HG03039 (cell line): ENCODE data around the gene DAW1.

ENCODE experiments used
- ATAC-seq: cut with Tn5 transposase; IDR thresholded peaks from one replicate; pipeline ENCODE4 v1.9.1; 2021; ENCODE audit warnings: mild to moderate bottlenecking, moderate library complexity; ENCODE audit not compliant: unreplicated experiment

The DAW1 gene

GRCh38 chr2:227861011-227861410, 10.4 kb upstream of the DAW1 start:
- ATAC-seq: no peak

- no peak for ATAC-seq
Observed at GRCh38 chr2:227862227-227862740, 9.1 kb upstream of the DAW1 start.

GRCh38 chr2:227862741-227863588, 8.5 kb upstream of the DAW1 start:
- ATAC-seq: no peak

GRCh38 chr2:227864161-227864756, 7.2 kb upstream of the DAW1 start:
- ATAC-seq: no peak

- ATAC-seq: no peak
Observed at GRCh38 chr2:227865291-227865690, 6.1 kb upstream of the DAW1 start.

- ATAC-seq: no peak
Observed at GRCh38 chr2:227867386-227867785, 4.0 kb upstream of the DAW1 start.

GRCh38 chr2:227870710-227871374, 589 bp upstream of the DAW1 start:
- ATAC-seq: no peak

- no peak for ATAC-seq
Observed at GRCh38 chr2:227872676-227873075, 1.2 kb downstream of the DAW1 start.

- no peak for ATAC-seq
Observed at GRCh38 chr2:227876300-227876801, 4.9 kb downstream of the DAW1 start.

GRCh38 chr2:227877421-227878310, 6.2 kb downstream of the DAW1 start:
- no peak for ATAC-seq

GRCh38 chr2:227880460-227880859, 9.0 kb downstream of the DAW1 start:
- ATAC-seq: no peak

- ATAC-seq: no peak
Observed at GRCh38 chr2:227881866-227882517, 10.6 kb downstream of the DAW1 start.

GRCh38 chr2:227884511-227884947, 13.1 kb downstream of the DAW1 start:
- peak; percentile 89 for ATAC-seq

GRCh38 chr2:227886149-227886548, 14.7 kb downstream of the DAW1 start:
- no peak for ATAC-seq

- no peak for ATAC-seq
Observed at GRCh38 chr2:227888289-227888688, 16.9 kb downstream of the DAW1 start.

- ATAC-seq: no peak
Observed at GRCh38 chr2:227889336-227889735, 17.9 kb downstream of the DAW1 start.

- peak; percentile 59 for ATAC-seq
Observed at GRCh38 chr2:227890495-227891079, 19.2 kb downstream of the DAW1 start.

GRCh38 chr2:227891673-227892072, 20.2 kb downstream of the DAW1 start:
- no peak for ATAC-seq

- ATAC-seq: no peak
Observed at GRCh38 chr2:227903381-227903780, 31.9 kb downstream of the DAW1 start.

- ATAC-seq: no peak
Observed at GRCh38 chr2:227906991-227907390, 35.6 kb downstream of the DAW1 start.
